GM23338 (cell line): ENCODE measurements around the gene VWA7. TPM values are rescaled to one million over a fixed set of nuclear protein-coding genes. Genes with fewer than 3 reads are reported as not detected.

ENCODE experiments used
- ATAC-seq: fragments of 200-7000 bp; cut with Tn5 transposase; 3 replicates; pipeline ENCODE4 v1.9.1; 2020
- DNase-seq: peaks from one replicate; pipeline ENCODE4 v3.0.0-alpha.2; 2015; ENCODE audit warnings: low spot score
- H2AFZ ChIP-seq: fragments of 200-600 bp; sonication (generic); 2 replicates; pipeline ENCODE4 v1.8.0; 2016; ENCODE audit warnings: antibody characterized with exemption, mild to moderate bottlenecking, moderate library complexity
- H3F3A ChIP-seq: fragments of 200-600 bp; sonication (generic); replicated peaks from 2 replicates; pipeline ENCODE4 v1.8.0; 2017; ENCODE audit warnings: antibody characterized with exemption, mixed run types, low read depth
- H3K27ac ChIP-seq: fragments of 200-600 bp; sonication (generic); 2 replicates; pipeline ENCODE4 v1.6.1; 2016; ENCODE audit warnings: low read depth
- H3K27me3 ChIP-seq: fragments of 200-600 bp; sonication (generic); 2 replicates; pipeline ENCODE4 v1.8.0; 2016; ENCODE audit warnings: mild to moderate bottlenecking, mixed run types, moderate library complexity; ENCODE audit not compliant: insufficient read depth
- H3K36me3 ChIP-seq: fragments of 200-600 bp; sonication (generic); 2 replicates; pipeline ENCODE4 v1.8.0; 2016; ENCODE audit warnings: mild to moderate bottlenecking; ENCODE audit not compliant: insufficient read depth
- H3K4me1 ChIP-seq: fragments of 200-600 bp; sonication (generic); 2 replicates; pipeline ENCODE4 v1.8.0; 2016; ENCODE audit warnings: mild to moderate bottlenecking, moderate library complexity; ENCODE audit not compliant: insufficient read depth
- H3K4me2 ChIP-seq: fragments of 200-600 bp; sonication (generic); 2 replicates; pipeline ENCODE4 v1.7.1; 2017; ENCODE audit warnings: mixed run types
- H3K4me3 ChIP-seq: fragments of 200-600 bp; sonication (generic); 2 replicates; pipeline ENCODE4 v1.6.1; 2016; ENCODE audit warnings: mixed run types
- H3K79me2 ChIP-seq: fragments of 200-600 bp; sonication (generic); replicated peaks from 2 replicates; pipeline ENCODE4 v1.8.0; 2017; ENCODE audit warnings: mild to moderate bottlenecking; ENCODE audit not compliant: insufficient read depth
- H3K9me2 ChIP-seq: fragments of 200-600 bp; sonication (generic); 2 replicates; pipeline ENCODE4 v1.8.0; 2017; ENCODE audit not compliant: insufficient read depth
- H4K20me1 ChIP-seq: fragments of 200-600 bp; sonication (generic); replicated peaks from 2 replicates; pipeline ENCODE4 v1.8.0; 2017; ENCODE audit warnings: mild to moderate bottlenecking; ENCODE audit not compliant: insufficient read depth
- H3K27ac Mint-ChIP-seq: 2 replicates; pipeline ENCODE4 v1.8.0; 2020; ENCODE audit warnings: inconsistent platforms, mild to moderate bottlenecking, moderate library complexity, mixed read lengths
- H3K27me3 Mint-ChIP-seq: 3 replicates; pipeline ENCODE4 v1.8.0; 2022; ENCODE audit warnings: low read depth, mild to moderate bottlenecking, moderate library complexity, mixed read lengths, inconsistent platforms; ENCODE audit not compliant: insufficient read depth, poor library complexity
- H3K36me3 Mint-ChIP-seq: 3 replicates; pipeline ENCODE4 v1.8.0; 2021; ENCODE audit warnings: low read depth, mild to moderate bottlenecking, inconsistent platforms, moderate library complexity, mixed read lengths
- H3K4me1 Mint-ChIP-seq: 3 replicates; pipeline ENCODE4 v1.8.0; 2020; ENCODE audit warnings: mild to moderate bottlenecking, inconsistent platforms, mixed read lengths
- H3K4me3 Mint-ChIP-seq: 3 replicates; pipeline ENCODE4 v1.8.0; 2021; ENCODE audit warnings: moderate library complexity, mild to moderate bottlenecking, inconsistent platforms, mixed read lengths
- H3K9me3 Mint-ChIP-seq: 3 replicates; pipeline ENCODE4 v1.8.0; 2020; ENCODE audit warnings: moderate library complexity, mild to moderate bottlenecking, inconsistent platforms, mixed read lengths
- CREB1 ChIP-seq: fragments of 250-450 bp; sonication (Bioruptor Pico); IDR thresholded peaks from 2 replicates; pipeline ENCODE4 v1.5.0; 2020; ENCODE audit warnings: low read depth, mild to moderate bottlenecking, moderate library complexity
- CTCF ChIP-seq, 2 experiments: fragments of 200-600 bp in 1 of 2; sonication (generic) in 1 of 2; conservative IDR thresholded peaks; 2 replicates each; pipeline versions ENCODE4 v1.5.1 to v1.6.1; 2016 to 2017; ENCODE audit warnings: antibody characterized with exemption in 2 of 2, low read depth in 2 of 2, mild to moderate bottlenecking in 2 of 2, moderate library complexity in 1 of 2
- ETS1 ChIP-seq: IDR thresholded peaks from 2 replicates; pipeline ENCODE4 v1.6.1; 2016; ENCODE audit warnings: antibody characterized with exemption
- EZH2 ChIP-seq: fragments of 200-600 bp; sonication (generic); IDR thresholded peaks from one replicate; pipeline ENCODE4 v1.8.0; 2017; ENCODE audit warnings: antibody characterized with exemption, mild to moderate bottlenecking, low read depth; ENCODE audit not compliant: unreplicated experiment
- EZH2phosphoT487 ChIP-seq: fragments of 200-600 bp; sonication (generic); IDR thresholded peaks from one replicate; pipeline ENCODE4 v1.8.1; 2018; ENCODE audit warnings: antibody characterized with exemption; ENCODE audit not compliant: unreplicated experiment
- JUNB ChIP-seq: IDR thresholded peaks from one replicate; pipeline ENCODE4 v1.6.1; 2016; ENCODE audit warnings: antibody characterized with exemption; ENCODE audit not compliant: unreplicated experiment
- NANOG ChIP-seq: IDR thresholded peaks from 2 replicates; pipeline ENCODE4 v1.6.1; 2016; ENCODE audit warnings: antibody characterized with exemption, borderline replicate concordance
- POLR2AphosphoS5 ChIP-seq: IDR thresholded peaks from 2 replicates; pipeline ENCODE4 v1.6.1; 2016; ENCODE audit warnings: antibody characterized with exemption, low read depth
- REST ChIP-seq: IDR thresholded peaks from one replicate; pipeline ENCODE4 v1.6.1; 2018; ENCODE audit warnings: antibody characterized with exemption; ENCODE audit not compliant: unreplicated experiment
- STAT1 ChIP-seq: IDR thresholded peaks from one replicate; pipeline ENCODE4 v1.6.1; 2016; ENCODE audit warnings: antibody characterized with exemption; ENCODE audit not compliant: unreplicated experiment
- ZNF114 ChIP-seq: fragments of 250-450 bp; sonication (Bioruptor Pico); IDR thresholded peaks from 2 replicates; pipeline ENCODE4 v1.5.0; 2020; ENCODE audit warnings: mild to moderate bottlenecking, moderate library complexity
- ZNF331 ChIP-seq: fragments of 250-450 bp; sonication (Bioruptor Pico); IDR thresholded peaks from 2 replicates; pipeline ENCODE4 v1.5.0; 2020; ENCODE audit warnings: low read depth, mild to moderate bottlenecking, moderate library complexity
- ZNF462 ChIP-seq: fragments of 250-450 bp; sonication (Bioruptor Pico); IDR thresholded peaks from 2 replicates; pipeline ENCODE4 v1.5.0; 2020; ENCODE audit warnings: mild to moderate bottlenecking, moderate library complexity
- polyA plus RNA-seq: library from polyadenylated mRNA; unstranded; fragments of >200 nt; fragmentation: Nextera tagmentation; extraction: Ambion mirVana; gene quantifications from 2 replicates; pipeline ENCODE4 v1.2.1, GENCODE V29; 2016
- total RNA-seq: library from RNA; depleted of rRNA; stranded (reverse); fragments of >200 nt; shearing (Covaris generic); gene quantifications from 2 replicates; pipeline ENCODE4 v1.2.3, GENCODE V29; 2014

VWA7 gene
- total and polyA plus RNA-seq, 2 experiments from 2014 or later = 0.07 to 0.36 TPM

GRCh38 chr6:31775184-31775583, 1.9 kb downstream of the VWA7 start:
- Histone ChIP-seq H3K4me1 (no peaks in the 10 kb centered on the region), H3F3A (peaks cover 4% of the 10 kb centered on the region; the same call in 1 of the 2 replicates), H3K79me2 (no peaks in the 10 kb centered on the region), H2AFZ (no peak overlapping the region), H4K20me1 (no peaks in the 10 kb centered on the region; the same call in 1 of the 2 replicates), H3K27ac (no peak overlapping the region), H3K27me3 (no peaks in the 10 kb centered on the region), H3K4me3 (no peak overlapping the region), H3K9me2 (no peaks in the 10 kb centered on the region), H3K36me3 (no peaks in the 10 kb centered on the region), H3K4me2 (no peak overlapping the region)
- TF ChIP-seq JUNB (no peak), NANOG (no peak), ETS1 (no peak), ZNF331 (CRISPR knock-in tag) (no peak), REST (no peak), EZH2phosphoT487 (no peak), CTCF (conservative IDR thresholded peaks at IDR 0.05; ENCODE audit: low read depth in 2 of 2) (no peak), STAT1 (no peak), ZNF114 (no peak), EZH2 (no peak), ZNF462 (no peak), CREB1 (CRISPR knock-in tag) (no peak), POLR2AphosphoS5 (no peak)
- no peak for ATAC-seq
- DNase-seq = no peak
- Mint-ChIP-seq H3K9me3 (no peaks in the 10 kb centered on the region), H3K27ac (no peak overlapping the region), H3K4me1 (no peaks in the 10 kb centered on the region), H3K27me3 (peaks cover 19% of the 10 kb centered on the region), H3K4me3 (no peak overlapping the region), H3K36me3 (peaks cover 13% of the 10 kb centered on the region)
